ENCODE data around the gene TMEM150C.

DNA sequence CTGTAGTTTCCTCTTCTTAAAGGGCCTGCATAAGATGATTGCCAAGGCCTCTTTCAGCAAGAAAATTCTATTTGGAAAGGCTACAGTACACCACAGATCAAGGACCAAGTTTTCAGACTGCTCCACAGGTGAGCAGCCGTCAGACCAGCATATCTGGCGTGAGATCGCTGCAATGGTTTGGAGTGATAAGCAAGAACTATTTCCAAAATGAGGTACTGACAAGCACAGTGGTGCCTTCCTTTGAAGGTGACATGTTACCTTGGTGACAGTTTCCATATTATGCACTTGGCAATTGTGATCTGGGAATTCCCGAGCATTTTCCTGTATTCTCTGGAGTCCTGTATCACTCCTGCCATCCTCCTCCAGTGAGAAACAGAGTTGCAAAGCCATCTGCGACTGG is 7.3 kb upstream of the TMEM150C start:
- TF ChIP-seq, protein P1, sequence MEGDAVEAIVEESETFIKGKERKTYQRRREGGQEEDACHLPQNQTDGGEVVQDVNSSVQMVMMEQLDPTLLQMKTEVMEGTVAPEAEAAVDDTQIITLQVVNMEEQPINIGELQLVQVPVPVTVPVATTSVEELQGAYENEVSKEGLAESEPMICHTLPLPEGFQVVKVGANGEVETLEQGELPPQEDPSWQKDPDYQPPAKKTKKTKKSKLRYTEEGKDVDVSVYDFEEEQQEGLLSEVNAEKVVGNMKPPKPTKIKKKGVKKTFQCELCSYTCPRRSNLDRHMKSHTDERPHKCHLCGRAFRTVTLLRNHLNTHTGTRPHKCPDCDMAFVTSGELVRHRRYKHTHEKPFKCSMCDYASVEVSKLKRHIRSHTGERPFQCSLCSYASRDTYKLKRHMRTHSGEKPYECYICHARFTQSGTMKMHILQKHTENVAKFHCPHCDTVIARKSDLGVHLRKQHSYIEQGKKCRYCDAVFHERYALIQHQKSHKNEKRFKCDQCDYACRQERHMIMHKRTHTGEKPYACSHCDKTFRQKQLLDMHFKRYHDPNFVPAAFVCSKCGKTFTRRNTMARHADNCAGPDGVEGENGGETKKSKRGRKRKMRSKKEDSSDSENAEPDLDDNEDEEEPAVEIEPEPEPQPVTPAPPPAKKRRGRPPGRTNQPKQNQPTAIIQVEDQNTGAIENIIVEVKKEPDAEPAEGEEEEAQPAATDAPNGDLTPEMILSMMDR (IDR thresholded peaks at IDR 0.05; ENCODE audit: low read depth, low read length, poor library complexity, severe bottlenecking) = no peak
- no peak for TF ChIP-seq EZH2phosphoT487 (IDR thresholded peaks at IDR 0.05; ENCODE audit: borderline replicate concordance, low read length)
